Measurements from ENCODE around the gene ARMH1.
"Not testable (repeated sequence)": the region's sequence is repeated elsewhere in the genome, so short reads cannot be mapped to it uniquely, and the experiment has no call there.

The ARMH1 gene

DNA sequence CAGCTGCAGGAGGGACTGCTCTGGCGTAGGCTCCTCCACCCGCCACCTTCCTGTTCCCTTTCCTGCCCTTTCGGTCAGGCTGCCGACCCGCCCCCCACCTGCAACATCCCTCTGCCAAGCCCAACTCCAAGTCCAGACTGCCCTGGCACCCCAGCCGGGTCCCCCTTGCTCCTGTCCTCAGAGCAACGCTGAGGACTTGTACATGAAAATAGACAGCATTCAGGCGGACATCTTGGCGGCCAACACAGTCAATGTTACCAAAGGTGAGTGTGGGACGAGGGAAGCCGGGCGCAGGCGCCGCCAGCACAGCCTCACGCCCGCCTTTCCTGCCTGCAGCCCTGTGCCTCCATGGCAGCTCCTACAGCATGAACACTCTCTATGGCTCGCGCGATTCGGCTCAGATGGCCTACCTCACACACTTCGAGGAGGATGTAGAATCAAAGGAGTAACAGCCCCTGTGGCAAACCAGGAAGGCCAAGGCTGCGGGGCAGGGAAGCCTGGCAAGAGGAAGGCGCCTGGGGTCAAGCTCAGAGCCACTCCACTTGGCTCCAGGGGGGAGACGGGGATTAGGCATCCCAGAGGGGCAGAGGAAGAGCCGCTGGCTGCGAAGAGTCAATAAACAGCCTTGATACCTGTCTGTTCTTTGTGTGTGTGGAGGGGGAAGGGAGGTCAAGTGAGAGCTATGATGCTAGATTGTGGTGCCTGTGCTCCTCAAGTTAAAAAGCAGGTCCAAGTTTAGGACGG is 50.6 kb downstream of the ARMH1 start:
- no peak for DNase-seq

DNA sequence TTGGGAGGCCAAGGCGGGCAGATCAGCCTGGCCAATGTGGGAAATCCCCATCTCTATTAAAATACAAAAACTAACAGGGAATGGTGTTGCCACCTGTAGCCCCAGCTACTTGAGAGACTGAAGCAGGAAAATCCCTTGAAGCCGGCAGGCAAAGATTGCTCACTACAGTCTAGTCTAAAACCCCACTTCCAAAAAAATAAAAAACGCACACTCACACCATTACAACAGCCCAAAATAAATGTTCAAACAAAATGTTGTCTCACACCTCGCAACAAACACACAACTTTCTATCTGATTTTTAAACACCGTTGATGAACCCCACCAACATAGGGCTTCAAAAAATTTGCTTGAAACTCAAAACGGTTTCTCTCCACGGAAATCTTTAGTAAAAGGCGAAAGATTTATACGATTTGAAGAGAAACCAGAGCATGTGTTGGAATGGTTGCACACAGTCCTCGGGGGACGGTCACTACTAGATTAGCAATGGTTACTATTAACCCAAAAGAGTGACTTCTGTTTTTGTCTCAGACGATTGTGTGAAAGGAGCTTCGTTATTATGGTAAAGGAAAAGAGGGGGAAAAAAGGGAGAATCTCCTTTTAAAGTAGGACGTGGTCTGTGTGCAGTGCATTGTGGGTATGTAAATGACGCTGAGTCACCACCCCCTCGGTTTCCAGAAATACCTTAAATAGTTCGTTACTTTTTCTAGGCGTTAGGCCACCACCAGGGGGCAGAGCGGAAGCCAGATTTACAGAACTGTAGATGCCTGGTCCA is 56.4 kb downstream of the ARMH1 start, which contains the start of gene RNU5D-1:
TSS of gene RNU5D-1 (minus strand) at position 430 of the 772 bp plus-strand sequence.
- DNase-seq = peak; percentile 90 to 94

DNA sequence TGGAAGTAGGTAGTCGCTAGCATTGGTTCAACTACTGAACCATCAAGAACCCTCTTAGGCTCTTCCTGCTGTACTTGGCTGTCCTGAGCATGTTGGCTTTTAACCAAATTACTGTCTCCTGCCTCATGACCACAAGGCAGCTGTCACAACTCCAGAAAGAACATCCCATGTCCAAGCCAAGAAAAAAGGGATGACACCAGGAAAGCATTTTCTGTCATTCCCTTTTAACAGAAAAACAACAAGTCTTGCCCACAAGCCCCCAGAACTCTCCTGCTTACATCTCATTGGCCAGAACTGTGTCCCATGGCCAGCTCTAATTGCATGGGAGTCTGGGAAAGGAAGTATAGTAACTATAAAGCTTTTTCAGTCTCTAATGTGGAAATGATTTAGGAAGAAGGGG is 58.9 kb downstream of the ARMH1 start:
- no peak for DNase-seq

DNA sequence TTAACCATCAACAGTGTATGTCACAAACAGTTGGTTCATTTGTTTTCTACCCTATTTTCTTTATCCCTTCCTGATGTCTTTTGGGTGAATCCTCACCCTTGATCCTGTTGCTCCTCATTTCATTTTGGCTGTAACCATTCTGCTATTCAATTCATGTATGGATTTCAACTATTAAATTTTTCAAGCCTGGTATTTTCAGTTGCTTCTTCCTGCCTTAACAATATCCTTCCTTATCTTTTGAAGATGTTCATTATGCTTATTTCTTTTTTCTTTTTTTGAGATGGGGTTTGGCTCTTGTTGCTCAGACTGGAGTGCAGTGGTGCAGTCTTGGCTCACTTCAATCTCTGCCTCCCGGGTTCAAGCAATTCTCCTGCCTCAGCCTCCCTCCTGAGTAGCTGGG is 59.3 kb downstream of the ARMH1 start:
- no peak for DNase-seq

DNA sequence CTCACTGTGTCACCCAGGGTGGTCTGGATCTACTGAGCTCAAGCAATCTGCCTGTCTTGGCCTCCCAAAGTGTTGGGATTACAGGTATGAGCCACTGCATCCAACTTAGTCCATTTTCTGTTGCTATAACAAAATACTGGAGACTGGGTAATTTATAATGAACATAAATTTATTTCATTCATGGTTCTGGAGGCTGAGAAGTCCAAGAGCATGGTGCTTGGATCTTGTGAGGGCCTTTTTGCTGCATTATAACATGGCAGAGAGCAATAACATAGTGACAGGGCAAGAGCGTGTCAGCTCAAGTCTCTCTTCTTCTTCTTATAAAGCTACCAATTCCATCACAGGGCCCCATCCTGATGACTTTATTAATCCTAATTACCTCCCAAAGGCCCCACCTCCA is 61.5 kb downstream of the ARMH1 start:
- DNase-seq = no peak

DNA sequence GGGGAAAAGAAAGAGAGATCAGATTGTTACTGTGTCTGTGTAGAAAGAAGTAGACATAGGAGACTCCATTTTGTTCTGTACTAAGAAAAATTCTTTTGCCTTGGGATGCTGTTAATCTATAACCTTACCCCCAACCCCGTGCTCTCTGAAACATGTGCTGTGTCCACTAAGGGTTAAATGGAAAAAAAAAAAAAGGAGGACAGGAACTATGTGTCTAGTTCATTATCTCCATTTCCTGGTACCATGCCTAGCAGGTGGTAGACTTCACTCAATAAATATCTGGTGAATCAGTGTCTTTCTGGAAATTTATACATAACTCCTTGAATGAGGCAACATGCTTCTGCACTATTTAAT is 64.4 kb downstream of the ARMH1 start:
- not testable (repeated sequence) for DNase-seq

DNA sequence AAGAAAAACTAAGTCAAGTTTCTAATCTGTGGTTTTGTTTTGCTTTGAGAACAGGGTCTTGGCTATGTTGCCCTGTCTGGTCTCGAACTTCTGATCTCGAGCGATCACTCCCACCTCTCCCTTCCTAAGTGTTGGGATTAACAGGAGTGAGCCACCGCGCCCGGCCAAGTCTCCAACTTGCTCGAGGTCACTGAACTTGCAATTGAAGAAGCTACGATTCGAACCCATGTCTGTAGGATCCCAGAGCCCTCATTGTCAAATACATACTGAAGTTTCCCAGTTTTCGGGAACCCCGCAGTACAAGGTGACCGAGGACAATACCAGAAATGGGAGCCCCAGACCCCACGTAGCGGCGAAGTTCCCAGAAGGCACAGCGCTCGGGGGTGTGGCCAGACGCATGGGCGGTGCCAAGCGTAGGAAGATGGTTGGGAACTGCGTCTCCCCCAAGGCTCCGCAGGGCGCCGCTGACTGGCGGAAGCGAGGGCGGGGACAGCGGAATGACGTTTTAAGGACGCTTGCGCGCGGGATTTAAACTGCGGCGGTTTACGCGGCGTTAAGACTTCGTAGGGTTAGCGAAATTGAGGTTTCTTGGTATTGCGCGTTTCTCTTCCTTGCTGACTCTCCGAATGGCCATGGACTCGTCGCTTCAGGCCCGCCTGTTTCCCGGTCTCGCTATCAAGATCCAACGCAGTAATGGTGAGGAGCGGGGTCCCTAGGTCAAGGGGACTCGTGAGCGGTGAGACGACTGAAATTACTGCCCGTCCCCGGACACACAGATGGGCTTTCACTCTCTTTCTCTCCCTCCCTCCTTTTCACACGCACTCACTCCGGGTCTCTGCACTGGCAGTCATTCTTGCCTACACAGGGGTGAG is 65.0 kb downstream of the ARMH1 start, which contains the start of gene KIF2C:
TSS of gene KIF2C (plus strand) at position 531 of the 872 bp plus-strand sequence. CDS start at position 627, 96 bp downstream.
- DNase-seq = peak; percentile 96

DNA sequence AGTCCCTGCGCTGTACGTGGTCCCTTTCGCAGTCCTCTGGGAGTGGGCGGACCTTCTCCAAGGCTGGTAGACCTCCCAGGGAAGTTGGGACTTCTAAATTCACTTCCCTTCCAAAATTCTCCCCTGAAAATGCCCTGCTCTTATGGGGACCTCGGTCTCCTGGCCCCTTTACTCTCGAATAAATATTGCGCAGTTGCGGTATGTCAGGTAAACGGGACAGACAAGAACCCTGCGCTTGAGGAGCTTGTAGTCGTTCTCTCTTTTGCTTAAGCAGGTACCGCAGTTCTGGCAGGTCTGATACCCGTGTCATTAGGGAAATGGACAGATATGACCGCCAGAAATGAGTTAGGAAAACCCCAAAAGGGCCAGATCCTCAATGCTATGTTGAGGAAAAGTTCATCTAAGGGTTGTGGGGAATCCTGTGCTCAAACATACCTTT is 65.7 kb downstream of the ARMH1 start:
- DNase-seq = no peak

DNA sequence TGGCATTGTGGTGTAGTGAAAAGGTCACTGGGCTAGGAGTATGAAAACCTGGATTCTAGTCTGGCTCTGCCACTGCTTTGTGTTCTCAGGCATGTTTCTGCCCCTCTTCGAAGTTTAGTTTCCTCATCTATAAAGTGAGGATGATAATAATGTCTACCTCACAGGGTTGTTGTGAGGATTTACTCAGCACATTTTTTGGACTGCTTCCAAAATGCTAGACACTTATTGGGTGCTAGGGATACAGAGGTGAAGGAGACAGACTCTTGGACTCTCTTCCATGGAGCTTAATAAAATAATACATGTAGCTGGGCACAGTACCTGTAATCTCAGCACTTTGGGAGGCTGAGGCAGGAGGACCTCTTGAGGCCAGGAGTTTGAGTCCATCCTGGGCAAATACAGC is 68.7 kb downstream of the ARMH1 start:
- no peak for DNase-seq

DNA sequence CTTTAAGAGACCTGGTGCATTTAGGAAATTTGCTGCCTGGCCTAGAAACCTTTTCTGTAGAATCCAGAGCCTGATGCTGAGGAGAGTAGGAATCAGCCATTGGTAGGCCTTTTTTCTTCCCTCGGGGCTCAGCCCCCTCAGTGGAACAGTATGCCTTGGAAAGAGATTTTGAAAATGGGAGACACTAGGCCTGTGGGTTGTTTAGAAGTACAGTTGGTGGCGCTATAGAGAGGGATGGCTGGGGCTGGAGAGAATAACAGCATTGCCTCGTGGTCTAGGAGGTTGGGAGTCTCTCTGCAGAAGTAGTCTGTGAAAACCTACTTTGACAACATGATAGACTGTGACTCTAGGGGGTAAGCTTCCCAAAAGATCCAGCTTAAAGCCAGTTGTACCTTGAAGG is 73.4 kb downstream of the ARMH1 start:
- no peak for DNase-seq

DNA sequence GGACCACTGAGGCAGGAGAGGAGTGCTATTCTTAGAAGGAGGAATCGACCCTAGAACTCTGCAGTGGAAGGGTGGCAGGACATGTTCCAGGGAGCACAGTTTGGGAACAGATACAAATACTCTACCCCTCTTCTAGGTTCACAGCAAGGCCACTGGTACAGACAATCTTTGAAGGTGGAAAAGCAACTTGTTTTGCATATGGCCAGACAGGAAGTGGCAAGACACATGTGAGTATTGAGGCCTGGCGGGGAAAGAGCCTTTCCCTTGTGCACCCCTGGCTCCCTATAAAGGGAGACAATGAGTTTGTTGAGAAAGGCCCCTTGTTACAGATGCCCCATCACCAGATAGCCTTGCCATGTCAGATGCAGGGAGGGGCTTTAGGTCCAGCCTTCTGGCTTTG is 82.9 kb downstream of the ARMH1 start:
- no peak for DNase-seq

DNA sequence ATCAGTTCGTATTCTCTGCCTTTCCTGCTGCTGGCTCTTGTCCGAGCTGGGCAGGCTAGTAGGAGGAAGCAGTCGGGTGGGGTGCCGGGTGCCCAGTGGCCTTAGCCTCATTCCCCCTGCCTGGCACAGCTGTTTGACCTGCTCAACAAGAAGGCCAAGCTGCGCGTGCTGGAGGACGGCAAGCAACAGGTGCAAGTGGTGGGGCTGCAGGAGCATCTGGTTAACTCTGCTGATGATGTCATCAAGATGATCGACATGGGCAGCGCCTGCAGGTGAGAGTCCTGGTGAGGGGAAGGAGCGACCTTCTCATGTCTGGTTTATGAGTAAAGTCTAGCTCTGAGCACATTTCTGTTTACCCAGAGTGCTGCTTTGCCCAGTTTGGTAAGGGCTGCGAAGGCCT is 84.6 kb downstream of the ARMH1 start:
- no peak for DNase-seq

DNA sequence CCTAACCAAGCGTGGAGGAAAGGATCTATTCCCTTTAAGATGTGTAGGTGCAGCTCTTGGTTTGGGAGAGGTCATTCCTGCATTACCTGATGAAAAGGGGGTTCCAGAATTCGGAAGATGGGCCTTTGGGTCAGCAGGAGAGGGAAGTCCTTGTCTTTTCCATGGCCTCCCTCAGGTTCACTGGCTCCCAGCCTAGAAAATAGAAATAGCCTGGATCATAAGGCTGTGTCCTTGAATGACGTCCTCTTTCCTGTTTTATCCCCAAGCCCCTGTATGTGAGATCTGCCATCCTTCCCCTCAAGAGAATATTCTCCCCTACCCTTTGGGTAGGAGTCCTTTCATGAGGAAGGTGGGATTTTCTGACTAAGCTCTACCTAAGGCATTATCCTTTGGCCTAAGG is 86.4 kb downstream of the ARMH1 start:
- DNase-seq = no peak

DNA sequence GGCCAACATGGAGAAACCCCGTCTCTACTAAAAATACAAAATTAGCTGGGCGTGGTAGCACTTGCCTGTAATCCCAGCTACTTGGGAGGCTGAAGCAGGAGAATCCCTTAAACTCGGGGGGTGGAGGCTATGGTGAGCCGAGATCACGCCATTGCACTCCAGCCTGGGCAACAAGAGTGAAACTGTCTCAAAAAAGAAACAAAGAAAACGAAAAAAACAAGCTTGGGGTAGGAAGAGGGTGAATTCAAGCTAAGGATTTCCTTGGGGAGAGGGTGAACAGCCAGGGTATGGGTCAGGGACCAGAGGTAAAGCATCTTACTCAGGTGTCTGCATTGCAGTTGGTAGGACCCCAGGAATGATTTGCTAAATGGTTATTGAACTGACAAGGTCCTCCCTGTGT is 91.9 kb downstream of the ARMH1 start:
- not testable (repeated sequence) for DNase-seq
